NCI-H2029 treated with DMSO at 0.1 percent for 48 hours (cell line): ENCODE data around the gene HIGD2A.

Experiments
- DNase-seq: peaks from one replicate; lab custom pipeline; 2025; lab: John Stamatoyannopoulos, UW

HIGD2A gene

DNA sequence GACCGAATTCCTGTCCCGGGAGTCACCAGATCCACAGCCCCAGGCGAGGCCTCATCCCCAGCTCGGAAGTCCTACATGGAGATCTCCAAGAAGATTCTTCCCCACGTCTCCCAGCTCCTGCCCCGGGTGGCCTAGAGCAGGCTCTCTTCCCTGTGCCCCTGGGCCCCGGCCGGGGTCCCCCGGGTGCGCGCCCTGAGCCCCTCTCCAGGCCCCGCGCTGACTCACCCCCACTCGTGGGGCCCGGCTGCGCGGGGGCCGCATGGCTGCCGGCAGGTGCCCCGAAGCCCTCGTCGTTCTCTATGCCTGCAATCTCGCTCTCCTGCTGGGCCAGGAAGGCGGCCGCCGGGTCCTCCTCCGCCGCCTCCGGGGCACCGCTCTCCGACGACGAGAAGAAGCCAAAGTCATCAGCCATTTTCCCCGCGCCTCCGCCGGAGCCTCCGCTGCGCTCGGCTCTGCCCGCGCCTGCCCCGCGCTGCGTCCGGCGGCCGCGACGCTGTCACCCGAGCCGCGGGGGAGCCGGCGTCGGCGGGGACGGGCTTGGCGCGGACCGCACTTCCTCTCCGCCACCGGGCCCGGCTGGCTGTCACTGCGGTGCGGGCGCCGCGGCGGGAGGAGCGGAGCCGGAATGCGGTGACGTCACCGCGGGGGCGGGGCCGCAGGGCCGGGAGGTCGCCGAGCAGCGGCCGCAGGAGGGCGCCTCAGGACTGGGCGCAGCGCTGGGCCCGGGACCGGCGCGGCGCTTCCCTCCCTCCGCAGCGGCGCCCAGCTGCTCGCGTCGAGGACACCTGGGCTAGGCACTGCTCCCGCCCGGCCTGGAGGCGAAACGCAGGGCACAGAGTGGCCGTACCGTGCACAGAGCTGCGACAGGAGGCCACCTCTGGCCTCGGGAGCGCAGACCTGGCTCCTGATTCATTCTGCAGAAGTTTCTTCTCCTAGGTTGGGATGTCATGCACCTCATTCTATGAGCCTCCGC lies 27.7 kb downstream of the HIGD2A start, which contains the start of gene CLTB:
Gene CLTB (minus strand): TSS at position 588 of the 973 bp plus-strand sequence. CDS start 176 bp downstream, at position 412.
- DNase-seq = peak; percentile 45

DNA sequence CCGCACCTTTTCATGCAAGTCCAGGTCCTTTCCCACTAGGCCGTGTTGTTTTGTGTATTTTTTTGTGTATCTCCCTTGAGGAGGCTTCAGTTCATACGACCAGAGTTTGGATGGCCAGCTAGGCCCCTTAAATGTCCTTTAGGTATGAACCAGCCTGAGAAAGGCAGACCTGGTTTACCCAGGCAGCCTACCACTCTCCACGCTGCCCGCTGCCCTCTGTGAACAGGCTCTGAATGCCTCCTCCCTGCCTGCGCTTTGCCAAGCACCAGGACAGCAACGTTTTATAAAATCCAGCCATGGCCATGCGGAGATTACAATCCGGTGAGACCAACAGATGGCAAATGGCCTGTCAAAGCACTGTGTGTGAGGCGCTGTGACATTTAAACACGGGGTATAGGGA lies 28.4 kb downstream of the HIGD2A start:
- DNase-seq = no peak

DNA sequence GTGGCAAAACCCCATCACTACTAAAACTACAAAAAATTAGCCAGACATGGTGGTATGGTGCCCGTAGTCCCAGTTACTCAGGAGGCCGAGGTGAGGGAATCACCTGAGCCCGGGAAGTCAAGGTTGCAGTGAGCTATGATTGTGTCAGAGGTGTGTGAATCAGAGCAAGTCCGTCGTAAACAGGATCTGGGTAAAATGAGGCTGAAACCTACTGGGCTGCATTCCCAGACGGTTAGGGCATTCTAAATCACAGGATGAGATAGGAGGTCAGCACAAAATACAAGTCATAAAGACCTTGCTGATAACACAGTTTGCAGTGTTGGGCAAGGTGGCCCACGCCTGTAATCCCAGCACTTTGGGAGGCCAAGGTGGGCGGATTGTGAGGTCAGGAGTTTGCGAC lies 29.7 kb downstream of the HIGD2A start:
- no peak for DNase-seq

DNA sequence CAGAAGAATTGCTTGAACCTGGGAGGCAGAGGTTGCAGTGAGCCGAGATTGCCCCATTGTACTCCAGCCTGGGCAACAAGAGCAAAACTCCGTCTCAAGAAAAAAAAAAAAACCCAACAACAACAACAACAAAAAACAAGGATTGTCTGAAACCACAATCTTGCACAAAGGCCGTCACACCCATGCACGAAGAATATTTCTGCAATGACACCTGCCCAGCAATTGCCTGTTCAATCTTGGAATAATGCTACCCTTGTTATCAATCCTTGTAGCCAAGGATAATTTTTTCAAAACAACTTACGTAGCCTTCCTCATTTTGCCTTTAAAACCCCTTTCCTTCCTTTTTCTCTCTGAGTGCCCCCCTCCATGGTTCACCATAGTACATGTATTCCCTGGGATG lies 31.5 kb downstream of the HIGD2A start:
- no peak for DNase-seq

DNA sequence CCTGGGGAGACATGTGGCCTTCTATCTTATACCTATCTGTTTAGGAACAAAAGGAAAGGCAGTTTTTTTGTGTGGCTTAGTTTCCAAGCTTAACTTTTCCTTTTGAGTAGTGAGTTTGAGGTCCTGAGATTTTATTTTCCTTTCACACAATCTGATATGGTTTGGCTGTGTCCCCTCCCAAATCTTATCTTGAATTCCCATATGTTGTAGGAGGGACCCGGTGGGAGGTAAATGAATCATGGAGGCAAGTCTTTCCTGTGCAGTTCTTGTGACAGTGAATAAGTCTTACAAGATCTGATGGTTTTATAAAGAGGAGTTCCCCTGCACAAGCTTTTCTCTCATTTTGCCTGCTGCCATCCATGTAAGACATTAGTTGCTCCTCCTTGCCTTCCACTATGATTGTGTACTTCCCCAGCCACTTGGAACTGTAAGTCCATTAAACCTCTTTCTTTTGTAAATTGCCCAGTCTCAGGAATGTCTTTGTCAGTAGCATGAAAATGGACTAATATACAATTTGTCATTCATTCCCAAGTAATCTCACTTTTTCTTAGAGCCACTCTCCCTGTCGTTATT lies 32.5 kb downstream of the HIGD2A start:
- no peak for DNase-seq

DNA sequence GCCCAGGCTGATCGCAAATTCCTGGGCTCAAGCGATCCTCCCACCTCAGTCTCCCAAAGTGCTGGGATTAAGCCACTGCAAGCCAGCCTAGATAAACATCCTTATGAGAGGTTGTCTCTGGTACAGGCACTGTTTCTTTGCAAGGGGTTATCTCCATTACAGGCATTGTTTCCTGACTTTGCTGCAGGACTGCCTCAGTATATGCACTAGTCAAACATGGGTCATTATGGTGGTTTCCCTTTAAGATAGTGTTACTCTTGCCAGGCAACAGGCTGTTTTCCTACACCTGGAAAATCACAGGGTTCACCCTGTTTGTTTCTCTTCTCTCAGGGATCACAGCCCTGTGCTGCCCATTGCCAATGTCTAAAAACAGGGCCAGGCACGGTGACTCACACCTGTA lies 35.6 kb downstream of the HIGD2A start:
- no peak for DNase-seq

DNA sequence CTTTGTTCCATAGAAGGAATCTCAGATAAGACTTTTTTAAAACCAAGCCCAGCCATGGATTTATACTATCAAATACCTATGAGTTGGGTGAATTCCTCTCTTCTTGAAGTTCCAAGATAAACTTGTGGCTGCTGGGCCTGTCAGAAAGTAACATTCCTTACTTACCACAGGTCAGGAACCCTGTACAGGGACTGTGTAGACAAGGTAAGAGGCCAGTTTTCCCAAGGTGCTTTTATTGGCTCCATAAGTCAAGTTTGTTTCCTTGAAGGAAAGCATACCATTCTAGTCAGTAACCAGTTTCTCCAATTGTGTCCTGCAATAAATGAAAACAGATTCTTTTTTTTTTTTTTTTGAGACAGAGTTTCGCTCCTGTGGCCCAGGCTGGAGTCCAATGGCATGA lies 36.6 kb downstream of the HIGD2A start:
- DNase-seq = no peak

DNA sequence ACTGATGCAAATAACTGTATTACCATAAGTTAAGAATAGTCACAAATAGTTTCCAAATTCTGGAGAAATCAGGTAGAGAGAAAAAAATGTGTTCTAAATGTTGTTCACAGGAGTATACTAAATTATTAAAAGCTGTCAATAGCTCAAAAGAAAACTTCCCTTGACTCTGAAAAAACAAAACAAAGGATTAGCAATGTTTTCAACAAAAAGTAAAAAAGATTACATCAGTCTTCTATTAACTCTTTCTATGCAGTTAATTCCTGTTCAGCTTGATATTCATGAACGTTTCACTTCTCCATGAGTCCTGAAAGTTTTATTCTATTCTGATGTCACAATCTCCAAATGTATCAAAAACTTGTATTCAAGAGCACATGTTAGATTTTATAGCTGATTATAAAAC lies 37.2 kb downstream of the HIGD2A start:
- no peak for DNase-seq

DNA sequence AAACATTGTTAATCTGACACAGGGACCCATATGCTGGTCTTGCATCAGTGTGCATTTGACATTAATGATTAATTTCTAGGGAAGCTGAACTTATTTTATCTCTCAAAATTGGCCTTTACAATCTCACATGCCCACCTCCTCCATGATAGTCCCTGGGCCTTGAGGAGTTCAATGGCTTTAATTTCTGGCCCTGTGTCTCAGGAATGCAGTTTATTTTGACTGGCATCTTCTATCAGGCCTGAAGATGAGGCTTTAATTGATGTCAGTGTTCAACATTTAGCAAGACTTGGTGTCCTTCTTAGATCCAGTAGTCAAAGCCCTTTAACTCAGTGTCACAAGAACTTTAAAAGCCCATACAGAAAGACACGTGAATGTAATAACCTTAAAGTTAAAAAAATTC lies 38.3 kb downstream of the HIGD2A start:
- DNase-seq = no peak

DNA sequence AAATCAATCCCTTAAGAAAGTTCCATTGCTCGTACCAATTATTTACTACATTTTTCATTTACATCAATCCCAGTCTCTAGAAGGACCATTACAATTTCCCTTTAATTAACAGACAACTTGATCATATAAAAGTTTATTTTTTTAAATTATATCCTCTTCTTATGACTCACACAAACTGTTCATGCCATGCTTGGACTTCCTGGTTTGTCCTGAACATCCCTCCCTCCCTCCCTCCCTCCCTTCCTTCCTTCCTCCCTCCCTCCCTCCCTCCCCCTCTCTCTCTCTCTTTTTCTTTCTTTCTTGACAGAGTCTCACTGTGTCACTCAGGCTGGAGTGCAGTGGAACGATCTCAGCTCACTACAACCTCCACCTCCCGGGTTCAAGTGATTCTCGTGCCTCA lies 39.4 kb downstream of the HIGD2A start:
- no peak for DNase-seq

DNA sequence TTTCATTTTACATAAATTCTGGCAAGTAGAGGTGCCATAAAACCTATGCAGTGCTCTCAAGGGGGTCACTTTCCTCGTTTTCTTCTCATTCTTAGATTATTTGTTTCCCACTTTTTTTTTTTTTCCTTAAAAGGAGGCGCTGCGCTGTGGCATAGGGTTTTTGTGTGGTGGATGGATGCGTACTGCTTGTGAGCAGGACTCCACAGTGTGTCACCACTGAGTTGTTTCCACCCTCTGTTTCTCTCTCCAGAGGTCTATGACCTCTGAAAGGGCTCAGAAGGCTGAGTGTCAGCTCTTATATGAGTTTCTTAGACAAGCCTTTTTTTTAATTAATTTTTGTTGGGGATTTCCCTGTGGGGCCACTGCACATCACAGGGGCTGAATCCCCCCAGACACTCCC lies 41.4 kb downstream of the HIGD2A start:
- no peak for DNase-seq

DNA sequence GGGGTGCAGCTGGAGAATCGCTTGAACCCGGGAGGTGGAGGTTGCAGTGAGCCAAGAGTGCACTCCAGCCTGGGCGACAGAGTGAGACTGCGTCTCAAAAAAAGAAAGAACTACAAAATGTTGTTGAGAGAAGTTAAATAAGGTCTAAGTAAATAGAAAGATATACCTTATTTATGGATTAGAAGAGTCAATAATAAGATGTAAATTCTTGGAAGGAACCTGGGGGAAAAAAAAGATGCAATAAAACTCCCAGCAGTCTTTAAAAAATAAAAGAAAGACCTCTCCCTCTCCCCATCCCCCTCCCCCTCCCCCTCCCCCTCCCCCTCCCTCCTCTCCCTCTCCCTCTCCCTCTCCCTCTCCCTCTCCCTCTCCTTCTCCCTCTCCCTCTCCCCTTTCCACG lies 44.2 kb downstream of the HIGD2A start:
- no peak for DNase-seq

DNA sequence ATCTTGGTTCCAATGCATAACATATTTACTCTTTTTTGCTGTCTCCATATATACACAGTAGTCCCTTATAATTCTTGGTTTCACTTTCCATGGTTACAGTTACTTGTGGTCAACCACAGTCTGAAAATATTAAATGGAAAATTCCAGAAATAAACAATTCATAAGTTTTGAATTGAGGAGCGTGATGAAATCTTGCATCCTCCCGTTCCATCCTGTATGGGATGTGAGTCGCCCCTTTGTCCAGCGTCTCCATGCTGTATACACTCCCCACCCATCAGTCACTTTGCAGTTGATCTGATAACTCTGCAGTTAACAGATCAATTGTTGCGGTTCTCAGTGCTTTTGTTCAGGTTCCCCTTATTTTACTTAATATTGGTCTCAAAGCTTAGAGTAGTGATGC lies 48.1 kb downstream of the HIGD2A start:
- DNase-seq = no peak

DNA sequence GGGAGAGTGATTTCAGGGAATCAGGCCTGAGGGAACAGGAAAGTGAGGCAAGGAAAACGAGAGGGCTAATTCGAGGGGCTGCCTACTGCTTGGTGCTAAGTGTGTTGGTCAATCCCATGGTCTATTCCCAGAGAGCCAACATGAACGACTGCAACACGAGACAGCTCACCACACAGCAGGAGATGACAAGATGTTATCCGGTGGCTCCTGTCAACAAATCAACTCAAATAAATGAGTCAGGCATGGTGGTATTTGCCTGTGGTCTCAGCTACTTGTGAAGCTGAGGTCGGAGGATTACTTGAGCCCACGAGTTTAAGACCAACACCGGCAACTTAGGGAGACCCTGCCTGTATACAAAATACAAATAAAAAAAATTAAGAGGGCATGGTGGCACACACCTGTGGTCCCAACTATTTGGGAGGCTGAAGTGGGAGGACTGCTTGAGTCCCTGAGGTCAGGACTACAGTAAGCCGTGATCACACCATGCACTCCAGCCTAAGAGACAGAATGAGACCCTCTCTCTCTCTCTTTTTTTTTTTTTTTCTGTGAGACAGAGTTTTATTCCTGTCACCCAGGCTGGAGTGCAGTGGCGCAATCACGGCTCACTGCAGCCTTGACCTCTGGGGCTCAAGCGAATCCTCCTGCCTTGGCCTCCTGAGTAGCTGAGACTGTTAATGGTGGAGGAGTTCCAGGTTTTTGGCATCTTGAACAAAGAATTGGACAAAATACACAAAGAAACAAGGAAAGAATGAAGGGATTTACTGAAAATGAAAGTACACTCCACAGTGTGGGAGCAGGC lies 50.6 kb downstream of the HIGD2A start:
- DNase-seq = no peak
